Trophoblast cell (in vitro differentiated cells and primary cell): ENCODE data around the gene HOXD10.
A peak's percentile ranks its signal among the peaks of the same experiment; 100 is the strongest.

Source experiments
- DNase-seq, 2 donors: peaks; one replicate each; pipeline ENCODE4 v3.0.0-alpha.2; 2016
- H2AFZ ChIP-seq: 2 replicates; pipeline ENCODE4 v1.6.1; 2013; ENCODE audit warnings: low read length, moderate library complexity, mild to moderate bottlenecking; ENCODE audit not compliant: insufficient read depth, poor library complexity
- H2AK5ac ChIP-seq: 2 replicates; pipeline ENCODE4 v1.6.1; 2013; ENCODE audit warnings: mild to moderate bottlenecking, low read length
- H2BK120ac ChIP-seq: 2 replicates; pipeline ENCODE4 v1.6.1; 2013; ENCODE audit warnings: low read length, mild to moderate bottlenecking, moderate library complexity; ENCODE audit not compliant: insufficient read depth, poor library complexity
- H2BK12ac ChIP-seq: 2 replicates; pipeline ENCODE4 v1.6.1; 2013; ENCODE audit warnings: mild to moderate bottlenecking, low read length, moderate library complexity
- H2BK5ac ChIP-seq: 2 replicates; pipeline ENCODE4 v1.6.1; 2013; ENCODE audit warnings: low read length, low read depth, moderate library complexity, mild to moderate bottlenecking; ENCODE audit not compliant: poor library complexity
- H3K14ac ChIP-seq: 2 replicates; pipeline ENCODE4 v1.6.1; 2013; ENCODE audit warnings: mild to moderate bottlenecking, low read length
- H3K18ac ChIP-seq: 2 replicates; pipeline ENCODE4 v1.6.1; 2013; ENCODE audit warnings: mild to moderate bottlenecking, low read length
- H3K23ac ChIP-seq: 2 replicates; pipeline ENCODE4 v1.6.1; 2013; ENCODE audit warnings: low read length
- H3K27ac ChIP-seq: 2 replicates; pipeline ENCODE4 v1.5.1; 2013; ENCODE audit warnings: low read depth, mild to moderate bottlenecking, inconsistent platforms, low read length, moderate library complexity
- H3K27me3 ChIP-seq: 2 replicates; pipeline ENCODE4 v1.6.1; 2013; ENCODE audit warnings: inconsistent platforms, mild to moderate bottlenecking, low read length, moderate library complexity; ENCODE audit not compliant: insufficient read depth
- H3K36me3 ChIP-seq, 2 experiments: 1 replicate in 1 of 2; 2 replicates in 1 of 2; pipeline ENCODE4 v1.6.1; 2013; ENCODE audit warnings: low read length in 2 of 2, mild to moderate bottlenecking in 2 of 2, moderate library complexity in 1 of 2; ENCODE audit not compliant: insufficient read depth in 2 of 2, control insufficient read depth in 1 of 2
- H3K4ac ChIP-seq: 2 replicates; pipeline ENCODE4 v1.6.1; 2013; ENCODE audit warnings: low read depth, mild to moderate bottlenecking, low read length, moderate library complexity
- H3K4me1 ChIP-seq, 2 experiments: 1 replicate in 1 of 2; 2 replicates in 1 of 2; pipeline ENCODE4 v1.6.1; 2013; ENCODE audit warnings: low read length in 2 of 2, mild to moderate bottlenecking in 2 of 2, moderate library complexity in 1 of 2; ENCODE audit not compliant: insufficient read depth in 2 of 2, control insufficient read depth in 1 of 2
- H3K4me2 ChIP-seq: 2 replicates; pipeline ENCODE4 v1.6.1; 2013; ENCODE audit warnings: inconsistent platforms, mild to moderate bottlenecking, low read length, moderate library complexity
- H3K4me3 ChIP-seq: 2 replicates; pipeline ENCODE4 v1.5.1; 2013; ENCODE audit warnings: mild to moderate bottlenecking, low read depth, low read length, inconsistent platforms
- H3K79me1 ChIP-seq: one replicate; pipeline ENCODE4 v1.6.1; 2013; ENCODE audit warnings: low read length
- H3K79me2 ChIP-seq: 2 replicates; pipeline ENCODE4 v1.6.1; 2013; ENCODE audit warnings: low read length, mild to moderate bottlenecking; ENCODE audit not compliant: control insufficient read depth, insufficient read depth, poor library complexity
- H3K9ac ChIP-seq: 2 replicates; pipeline ENCODE4 v1.6.1; 2013; ENCODE audit warnings: mild to moderate bottlenecking, low read length
- H3K9me3 ChIP-seq: 2 replicates; pipeline ENCODE4 v1.6.1; 2013; ENCODE audit warnings: low read depth, mild to moderate bottlenecking, control low read depth, inconsistent platforms, low read length; ENCODE audit not compliant: insufficient read depth
- H4K12ac ChIP-seq: 2 replicates; pipeline ENCODE4 v1.6.1; 2013; ENCODE audit warnings: low read depth, mild to moderate bottlenecking, low read length, moderate library complexity
- H4K8ac ChIP-seq: 2 replicates; pipeline ENCODE4 v1.6.1; 2013; ENCODE audit warnings: low read depth, mild to moderate bottlenecking, low read length, moderate library complexity
- H4K91ac ChIP-seq: one replicate; pipeline ENCODE4 v1.6.1; 2013; ENCODE audit warnings: low read depth, mild to moderate bottlenecking, low read length, moderate library complexity
- WGBS: extraction: QIAGEN DNeasy Blood & Tissue Kit; methylation state at CpG from one replicate; pipeline ENCODE4 v1.1.7; 2013; ENCODE audit warnings: missing lambda C conversion rate; ENCODE audit not compliant: insufficient read length, insufficient coverage; ENCODE audit errors: extremely low coverage; 5-methylcytosine and 5-hydroxymethylcytosine counted together

HOXD10 gene

DNA sequence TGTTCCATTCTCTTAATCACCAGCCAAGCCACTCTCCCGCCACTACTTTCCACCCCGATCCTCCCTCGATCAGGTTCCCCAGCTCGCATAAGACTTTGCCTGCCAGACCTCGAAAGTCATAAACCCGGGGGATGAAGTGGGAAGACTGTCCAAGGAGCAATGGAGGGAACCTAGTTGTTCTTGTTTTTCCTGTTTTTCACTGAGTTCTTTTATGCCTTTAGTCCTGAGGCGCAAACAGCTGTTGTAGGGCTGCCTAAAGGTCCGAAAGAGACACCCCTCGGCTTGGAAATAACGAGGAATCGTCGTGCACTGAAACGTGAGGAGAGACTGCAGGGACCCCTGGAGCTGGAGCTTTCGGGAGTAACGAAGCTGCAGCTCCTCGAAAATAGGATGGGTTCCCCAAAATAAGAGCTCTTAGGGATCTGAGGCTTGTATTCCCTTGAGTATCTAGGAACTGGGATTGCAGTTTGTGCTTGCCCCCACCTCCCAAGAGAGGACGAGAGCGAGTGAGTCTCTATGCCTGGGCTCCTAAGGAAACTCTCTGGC is 18.7 kb upstream of the HOXD10 start:
- Histone ChIP-seq H3K18ac (no peak overlapping the region), H3K27me3 (peaks cover 82% of the 10 kb centered on the region), H3K4me1 (peaks cover 10 to 27% of the 10 kb centered on the region in 2 experiments), H3K27ac (no peak overlapping the region), H4K12ac (no peak overlapping the region), H2BK5ac (no peak overlapping the region), H2AK5ac (no peak overlapping the region), H3K9ac (no peak overlapping the region), H3K9me3 (peaks cover 11% of the 10 kb centered on the region), H3K36me3 (no peaks in the 10 kb centered on the region), H2AFZ (no peak overlapping the region), H3K79me1 (no peaks in the 10 kb centered on the region), H3K23ac (no peak overlapping the region), H3K4ac (no peak overlapping the region), H2BK12ac (no peak overlapping the region), H3K14ac (no peak overlapping the region), H3K79me2 (no peaks in the 10 kb centered on the region), H3K4me2 (peak overlapping the region; percentile 86), H4K8ac (no peak overlapping the region), H2BK120ac (no peak overlapping the region), H3K4me3 (no peak overlapping the region), H4K91ac (no peak overlapping the region)
- no CpG with 5 or more reads among the region's 18 CpGs for WGBS
- DNase-seq, result peak in 1 of 2 donors; percentile 64

DNA sequence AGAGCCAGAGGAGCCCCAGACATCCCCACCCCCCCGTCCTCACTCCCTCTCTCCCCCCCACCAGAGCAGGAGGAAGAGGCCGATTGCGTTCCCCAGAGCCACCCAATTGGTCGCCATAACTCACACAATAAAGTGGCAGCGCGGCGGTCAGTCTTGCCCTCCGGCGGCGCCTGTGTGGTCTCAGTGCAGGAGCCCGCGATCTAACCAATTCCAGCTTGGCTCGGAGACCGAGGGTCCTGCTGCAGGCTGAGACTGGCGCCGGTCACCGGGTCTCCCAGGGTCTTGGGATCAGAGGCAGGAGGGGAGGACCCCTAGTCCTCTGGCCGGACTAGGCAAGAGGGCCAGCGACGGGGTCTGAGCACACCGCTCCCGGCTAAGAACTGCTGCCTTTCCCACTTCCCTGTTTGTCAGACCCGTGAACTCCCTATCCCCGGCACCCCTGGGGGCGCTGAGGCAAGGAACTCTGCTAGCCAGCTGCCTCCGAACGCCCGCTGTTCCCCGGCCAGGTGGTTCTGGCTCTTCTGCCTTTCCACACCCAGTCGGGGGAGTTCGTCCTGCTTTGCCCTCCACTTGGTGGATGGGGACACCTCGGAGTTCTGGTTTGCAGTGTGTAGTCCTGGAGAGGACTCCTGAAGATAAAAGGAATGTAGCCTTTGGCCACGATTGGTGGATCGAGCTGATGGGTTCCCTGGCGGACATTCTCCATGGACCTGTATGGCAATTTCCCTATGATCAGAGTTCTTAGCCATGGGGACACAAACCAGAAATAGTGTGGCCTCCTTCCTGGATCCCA is 18.0 kb upstream of the HOXD10 start:
- H2BK12ac ChIP-seq, result no peak overlapping the region
- H2BK5ac ChIP-seq, result no peak overlapping the region
- H3K4me2 ChIP-seq, result peak overlapping the region; percentile 86
- WGBS, result no CpG with 5 or more reads among the region's 35 CpGs
- peaks cover 78% of the 10 kb centered on the region for H3K27me3 ChIP-seq
- H3K27ac ChIP-seq, result no peak overlapping the region
- no peak overlapping the region for H2BK120ac ChIP-seq
- H4K12ac ChIP-seq, result no peak overlapping the region
- no peak for DNase-seq
- H3K9ac ChIP-seq, result no peak overlapping the region
- H3K4ac ChIP-seq, result no peak overlapping the region
- no peak overlapping the region for H4K91ac ChIP-seq
- no peak overlapping the region for H3K23ac ChIP-seq
- no peak overlapping the region for H2AK5ac ChIP-seq
- H3K79me1 ChIP-seq, result no peaks in the 10 kb centered on the region
- H3K9me3 ChIP-seq, result peaks cover 8% of the 10 kb centered on the region
- H3K79me2 ChIP-seq, result no peaks in the 10 kb centered on the region
- H3K14ac ChIP-seq, result no peak overlapping the region
- no peak overlapping the region for H2AFZ ChIP-seq
- H3K36me3 ChIP-seq, result no peaks in the 10 kb centered on the region
- H4K8ac ChIP-seq, result no peak overlapping the region
- no peak overlapping the region for H3K18ac ChIP-seq
- H3K4me1 ChIP-seq, result peaks cover 5 to 22% of the 10 kb centered on the region in 2 experiments
- H3K4me3 ChIP-seq, result no peak overlapping the region

DNA sequence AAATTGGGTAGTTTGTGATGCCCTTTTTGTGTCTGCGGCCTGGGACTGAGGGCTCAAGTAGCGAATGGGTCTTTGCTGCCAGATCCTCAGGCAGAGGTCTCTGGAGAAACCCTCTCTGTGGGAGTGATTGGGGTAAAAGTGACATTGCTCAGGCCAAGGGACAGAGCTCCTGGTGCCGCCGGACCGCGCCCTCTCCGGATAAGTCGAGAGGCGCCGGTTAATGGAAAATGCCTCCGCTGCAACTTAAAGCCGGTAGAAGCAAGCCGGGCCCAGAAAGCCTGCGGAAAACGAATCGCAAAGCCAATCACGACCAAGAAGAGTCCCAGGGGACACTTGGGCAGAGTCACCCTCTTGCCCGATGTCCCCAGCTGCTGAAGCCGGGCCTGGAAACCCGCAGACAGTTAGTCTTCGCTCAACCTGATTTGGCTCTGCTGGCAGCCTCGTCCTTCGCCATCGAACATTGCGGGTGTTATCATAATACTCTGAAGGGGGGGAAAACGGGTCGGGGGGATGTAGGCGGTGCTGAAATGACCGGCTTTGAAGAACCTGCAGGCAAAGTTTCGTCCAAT is 17.3 kb upstream of the HOXD10 start:
- no peak overlapping the region for H3K4me3 ChIP-seq
- no peak overlapping the region for H2BK12ac ChIP-seq
- H3K79me1 ChIP-seq, result no peaks in the 10 kb centered on the region
- no peaks in the 10 kb centered on the region for H3K79me2 ChIP-seq
- H3K4me2 ChIP-seq, result peak overlapping the region; percentile 43
- H3K14ac ChIP-seq, result no peak overlapping the region
- no peak overlapping the region for H3K23ac ChIP-seq
- peaks cover 8% of the 10 kb centered on the region for H3K9me3 ChIP-seq
- H4K91ac ChIP-seq, result no peak overlapping the region
- no peak overlapping the region for H3K9ac ChIP-seq
- H4K12ac ChIP-seq, result no peak overlapping the region
- H4K8ac ChIP-seq, result no peak overlapping the region
- no CpG with 5 or more reads among the region's 30 CpGs for WGBS
- peaks cover 80% of the 10 kb centered on the region for H3K27me3 ChIP-seq
- no peak for DNase-seq
- no peak overlapping the region for H2AFZ ChIP-seq
- no peak overlapping the region for H3K4ac ChIP-seq
- H2BK5ac ChIP-seq, result no peak overlapping the region
- no peak overlapping the region for H3K27ac ChIP-seq
- H2BK120ac ChIP-seq, result no peak overlapping the region
- peaks cover 5 to 24% of the 10 kb centered on the region in 2 experiments for H3K4me1 ChIP-seq
- H3K36me3 ChIP-seq, result no peaks in the 10 kb centered on the region
- no peak overlapping the region for H3K18ac ChIP-seq
- no peak overlapping the region for H2AK5ac ChIP-seq

DNA sequence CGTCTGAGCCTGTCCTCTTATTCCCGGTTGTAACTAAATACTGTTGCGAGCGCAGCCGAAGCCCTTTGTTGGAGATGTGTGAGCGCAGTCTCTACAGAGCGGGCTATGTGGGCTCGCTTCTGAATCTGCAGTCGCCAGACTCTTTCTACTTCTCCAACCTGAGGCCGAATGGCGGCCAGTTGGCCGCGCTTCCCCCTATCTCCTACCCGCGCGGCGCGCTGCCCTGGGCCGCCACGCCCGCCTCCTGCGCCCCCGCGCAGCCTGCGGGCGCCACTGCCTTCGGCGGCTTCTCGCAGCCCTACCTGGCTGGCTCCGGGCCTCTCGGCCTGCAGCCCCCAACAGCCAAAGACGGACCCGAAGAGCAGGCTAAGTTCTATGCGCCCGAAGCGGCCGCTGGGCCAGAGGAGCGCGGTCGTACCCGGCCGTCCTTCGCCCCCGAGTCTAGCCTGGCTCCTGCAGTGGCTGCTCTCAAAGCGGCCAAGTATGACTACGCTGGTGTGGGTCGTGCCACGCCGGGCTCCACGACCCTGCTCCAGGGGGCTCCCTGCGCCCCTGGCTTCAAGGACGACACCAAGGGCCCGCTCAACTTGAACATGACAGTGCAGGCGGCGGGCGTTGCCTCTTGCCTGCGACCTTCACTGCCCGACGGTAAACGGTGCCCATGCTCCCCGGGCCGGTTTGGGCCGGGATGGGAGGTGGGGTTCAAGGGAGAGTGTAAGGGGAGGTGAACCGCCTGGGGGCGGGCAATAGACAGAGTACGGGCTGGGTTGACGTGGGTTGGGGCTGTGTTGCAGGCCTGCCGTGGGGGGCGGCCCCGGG is 16.6 kb upstream of the HOXD10 start, which contains the start of gene HOXD12:
Gene HOXD12, plus strand, starts transcription at position 68 of the 819 bp plus-strand sequence. Its CDS starts 7 bp downstream, at position 75.
- Histone ChIP-seq H2BK12ac (no peak within 1 kb of the TSS), H2BK120ac (no peak within 1 kb of the TSS), H4K8ac (no peak within 1 kb of the TSS), H3K14ac (no peak within 1 kb of the TSS), H3K4me3 (no peak within 1 kb of the TSS), H3K79me2 (no peaks in the 10 kb centered on the region), H3K79me1 (peaks cover 4% of the 10 kb centered on the region), H3K9ac (no peak within 1 kb of the TSS), H2BK5ac (no peak within 1 kb of the TSS), H3K18ac (no peak within 1 kb of the TSS), H3K9me3 (peaks cover 8% of the 10 kb centered on the region), H2AFZ (no peak within 1 kb of the TSS), H2AK5ac (no peak within 1 kb of the TSS), H4K12ac (no peak within 1 kb of the TSS), H3K4me1 (peaks cover 5 to 28% of the 10 kb centered on the region in 2 experiments), H3K36me3 (no peaks in the 10 kb centered on the region), H3K4me2 (peak within 1 kb of the TSS; percentile 86), H4K91ac (no peak within 1 kb of the TSS), H3K23ac (no peak within 1 kb of the TSS), H3K27ac (no peak within 1 kb of the TSS), H3K27me3 (peaks cover 82% of the 10 kb centered on the region), H3K4ac (no peak within 1 kb of the TSS)
- WGBS, result no CpG with 5 or more reads among the region's 70 CpGs
- DNase-seq, result no peak
